ENCODE results near the gene NECAB2.

NECAB2 gene

DNA sequence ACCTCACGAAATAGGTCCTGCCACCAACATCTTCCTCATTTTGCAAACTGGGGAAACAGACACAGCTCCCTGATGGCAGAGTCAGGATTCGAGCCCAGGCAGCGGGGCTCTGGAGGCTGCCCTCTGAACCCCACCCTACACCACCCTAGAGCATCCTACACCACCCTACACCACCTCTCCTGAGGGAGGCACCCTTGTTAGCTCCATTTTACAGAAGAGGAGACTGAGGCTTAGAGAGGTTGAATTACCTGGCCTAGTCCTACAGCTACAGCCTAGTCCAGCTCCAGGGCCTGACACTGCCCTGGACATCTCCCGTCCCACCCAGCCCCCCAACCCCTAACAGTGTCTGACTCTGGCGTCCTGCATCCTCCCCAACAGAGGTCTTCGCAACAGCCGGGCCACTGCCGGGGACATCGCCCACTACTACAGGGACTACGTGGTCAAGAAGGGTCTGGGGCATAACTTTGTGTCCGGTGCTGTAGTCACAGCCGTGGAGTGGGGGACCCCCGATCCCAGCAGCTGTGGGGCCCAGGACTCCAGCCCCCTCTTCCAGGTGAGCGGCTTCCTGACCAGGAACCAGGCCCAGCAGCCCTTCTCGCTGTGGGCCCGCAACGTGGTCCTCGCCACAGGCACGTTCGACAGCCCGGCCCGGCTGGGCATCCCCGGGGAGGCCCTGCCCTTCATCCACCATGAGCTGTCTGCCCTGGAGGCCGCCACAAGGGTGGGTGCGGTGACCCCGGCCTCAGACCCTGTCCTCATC, 3.2 kb upstream of the NECAB2 start:
- Histone ChIP-seq H3K27me3 (ENCODE audit: control insufficient read depth, low read length) (no peaks in the 10 kb centered on the region), H4K20me1 (ENCODE audit: control insufficient read depth, insufficient read depth, low read depth, low read length) (no peaks in the 10 kb centered on the region), H3K36me3 (ENCODE audit: control insufficient read depth, low read length) (no peaks in the 10 kb centered on the region), H3K9me3 (ENCODE audit: control insufficient read depth, insufficient read depth, low read length) (no peaks in the 10 kb centered on the region), H3K27ac (ENCODE audit: low read depth, low read length) (no peak overlapping the region), H3K4me2 (ENCODE audit: low read length) (no peak overlapping the region), H3K4me1 (ENCODE audit: control insufficient read depth, low read length) (no peaks in the 10 kb centered on the region), H3K79me2 (ENCODE audit: control insufficient read depth, low read length) (no peaks in the 10 kb centered on the region), H3K9me2 (replicated peaks; ENCODE audit: control insufficient read depth, low read length) (no peaks in the 10 kb centered on the region), H3K4me3 (ENCODE audit: low read length) (no peak overlapping the region), H3F3A (ENCODE audit: control insufficient read depth, insufficient read depth) (no peaks in the 10 kb centered on the region)
- no peak for TF ChIP-seq EZH2phosphoT487 (IDR thresholded peaks at IDR 0.05; ENCODE audit: borderline replicate concordance, low read length)
- TF ChIP-seq, protein P1, sequence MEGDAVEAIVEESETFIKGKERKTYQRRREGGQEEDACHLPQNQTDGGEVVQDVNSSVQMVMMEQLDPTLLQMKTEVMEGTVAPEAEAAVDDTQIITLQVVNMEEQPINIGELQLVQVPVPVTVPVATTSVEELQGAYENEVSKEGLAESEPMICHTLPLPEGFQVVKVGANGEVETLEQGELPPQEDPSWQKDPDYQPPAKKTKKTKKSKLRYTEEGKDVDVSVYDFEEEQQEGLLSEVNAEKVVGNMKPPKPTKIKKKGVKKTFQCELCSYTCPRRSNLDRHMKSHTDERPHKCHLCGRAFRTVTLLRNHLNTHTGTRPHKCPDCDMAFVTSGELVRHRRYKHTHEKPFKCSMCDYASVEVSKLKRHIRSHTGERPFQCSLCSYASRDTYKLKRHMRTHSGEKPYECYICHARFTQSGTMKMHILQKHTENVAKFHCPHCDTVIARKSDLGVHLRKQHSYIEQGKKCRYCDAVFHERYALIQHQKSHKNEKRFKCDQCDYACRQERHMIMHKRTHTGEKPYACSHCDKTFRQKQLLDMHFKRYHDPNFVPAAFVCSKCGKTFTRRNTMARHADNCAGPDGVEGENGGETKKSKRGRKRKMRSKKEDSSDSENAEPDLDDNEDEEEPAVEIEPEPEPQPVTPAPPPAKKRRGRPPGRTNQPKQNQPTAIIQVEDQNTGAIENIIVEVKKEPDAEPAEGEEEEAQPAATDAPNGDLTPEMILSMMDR (IDR thresholded peaks at IDR 0.05; ENCODE audit: low read depth, low read length, poor library complexity, severe bottlenecking) = no peak

DNA sequence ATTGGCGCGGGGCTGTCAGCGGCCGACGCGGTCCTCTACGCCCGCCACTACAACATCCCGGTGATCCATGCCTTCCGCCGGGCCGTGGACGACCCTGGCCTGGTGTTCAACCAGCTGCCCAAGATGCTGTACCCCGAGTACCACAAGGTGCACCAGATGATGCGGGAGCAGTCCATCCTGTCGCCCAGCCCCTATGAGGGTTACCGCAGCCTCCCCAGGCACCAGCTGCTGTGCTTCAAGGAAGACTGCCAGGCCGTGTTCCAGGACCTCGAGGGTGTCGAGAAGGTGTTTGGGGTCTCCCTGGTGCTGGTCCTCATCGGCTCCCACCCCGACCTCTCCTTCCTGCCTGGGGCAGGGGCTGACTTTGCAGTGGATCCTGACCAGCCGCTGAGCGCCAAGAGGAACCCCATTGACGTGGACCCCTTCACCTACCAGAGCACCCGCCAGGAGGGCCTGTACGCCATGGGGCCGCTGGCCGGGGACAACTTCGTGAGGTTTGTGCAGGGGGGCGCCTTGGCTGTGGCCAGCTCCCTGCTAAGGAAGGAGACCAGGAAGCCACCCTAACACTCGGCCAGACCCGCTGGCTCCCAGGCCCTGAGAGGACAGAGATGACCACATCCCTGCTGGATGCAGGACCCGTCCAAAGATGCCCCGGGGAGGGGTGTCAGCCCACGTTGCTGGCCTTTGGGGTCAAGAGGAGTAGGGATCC, 2.4 kb upstream of the NECAB2 start:
- Histone ChIP-seq H3K9me2 (replicated peaks; ENCODE audit: control insufficient read depth, low read length) (no peaks in the 10 kb centered on the region), H3K4me3 (ENCODE audit: low read length) (no peak overlapping the region), H3K4me2 (ENCODE audit: low read length) (no peak overlapping the region), H3K36me3 (ENCODE audit: control insufficient read depth, low read length) (no peaks in the 10 kb centered on the region), H3K27me3 (ENCODE audit: control insufficient read depth, low read length) (no peaks in the 10 kb centered on the region), H4K20me1 (ENCODE audit: control insufficient read depth, insufficient read depth, low read depth, low read length) (no peaks in the 10 kb centered on the region), H3K27ac (ENCODE audit: low read depth, low read length) (no peak overlapping the region), H3F3A (ENCODE audit: control insufficient read depth, insufficient read depth) (no peaks in the 10 kb centered on the region), H3K79me2 (ENCODE audit: control insufficient read depth, low read length) (no peaks in the 10 kb centered on the region), H3K9me3 (ENCODE audit: control insufficient read depth, insufficient read depth, low read length) (no peaks in the 10 kb centered on the region), H3K4me1 (ENCODE audit: control insufficient read depth, low read length) (no peaks in the 10 kb centered on the region)
- TF ChIP-seq, protein P1 (IDR thresholded peaks at IDR 0.05; ENCODE audit: low read depth, low read length, poor library complexity, severe bottlenecking) = no peak
- no peak for TF ChIP-seq EZH2phosphoT487 (IDR thresholded peaks at IDR 0.05; ENCODE audit: borderline replicate concordance, low read length)

DNA sequence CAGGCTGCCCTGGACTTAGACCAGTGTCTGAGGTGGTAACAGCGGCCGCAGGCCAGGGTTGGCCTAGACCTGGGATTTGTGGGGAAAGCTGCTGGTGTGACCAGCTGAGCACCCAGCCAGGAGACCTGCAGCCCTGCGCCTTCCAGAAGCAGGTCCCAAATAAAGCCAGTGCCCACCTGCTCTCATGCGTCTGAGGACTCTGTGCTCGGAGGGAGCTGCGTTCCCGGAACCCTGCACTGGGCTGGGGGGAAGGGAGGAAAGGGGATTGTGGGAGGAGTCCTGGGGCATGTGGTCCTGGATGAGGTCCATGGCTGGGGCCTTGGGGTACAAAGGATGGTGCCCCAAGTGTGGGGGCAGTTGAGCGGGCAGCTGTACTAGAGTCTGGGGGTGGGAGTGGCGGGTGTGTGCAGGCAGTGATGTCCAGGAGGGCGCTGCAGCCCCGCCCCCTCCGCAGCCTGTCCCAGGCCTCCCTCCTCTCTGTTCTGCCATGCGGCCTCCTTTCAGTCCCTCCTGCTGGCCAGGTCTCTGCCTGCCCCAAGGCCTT, 1.8 kb upstream of the NECAB2 start:
- Histone ChIP-seq H3K4me1 (ENCODE audit: control insufficient read depth, low read length) (no peaks in the 10 kb centered on the region), H3F3A (ENCODE audit: control insufficient read depth, insufficient read depth) (no peaks in the 10 kb centered on the region), H3K79me2 (ENCODE audit: control insufficient read depth, low read length) (no peaks in the 10 kb centered on the region), H3K36me3 (ENCODE audit: control insufficient read depth, low read length) (no peaks in the 10 kb centered on the region), H3K4me2 (ENCODE audit: low read length) (no peak overlapping the region), H3K27me3 (ENCODE audit: control insufficient read depth, low read length) (no peaks in the 10 kb centered on the region), H4K20me1 (ENCODE audit: control insufficient read depth, insufficient read depth, low read depth, low read length) (no peaks in the 10 kb centered on the region), H3K9me3 (ENCODE audit: control insufficient read depth, insufficient read depth, low read length) (no peaks in the 10 kb centered on the region), H3K27ac (ENCODE audit: low read depth, low read length) (no peak overlapping the region), H3K9me2 (replicated peaks; ENCODE audit: control insufficient read depth, low read length) (no peaks in the 10 kb centered on the region), H3K4me3 (ENCODE audit: low read length) (no peak overlapping the region)
- TF ChIP-seq EZH2phosphoT487 (IDR thresholded peaks at IDR 0.05; ENCODE audit: borderline replicate concordance, low read length) = no peak
- TF ChIP-seq, protein P1 (IDR thresholded peaks at IDR 0.05; ENCODE audit: low read depth, low read length, poor library complexity, severe bottlenecking) = no peak

Measured in DOHH2 (cell line).